Activated CD8-positive, alpha-beta memory T cell treated with anti-CD3 and anti-CD28 coated beads, Interleukin-2, amount 50 U/mL, for 24 hours (primary cell): ENCODE results near the gene TNKS2.
"Not testable (repeated sequence)": the region's sequence is repeated elsewhere in the genome, so short reads cannot be mapped to it uniquely, and the experiment has no call there.

Experiments used
- DNase-seq: peaks from one replicate; pipeline ENCODE4 v3.0.0-alpha.2; 2020; ENCODE audit errors: extremely low read depth

The TNKS2 gene

GRCh38 chr10:91865562-91866081 is 67.4 kb downstream of the TNKS2 start:
- DNase-seq = no peak

- no peak for DNase-seq
Measured at GRCh38 chr10:91875156-91875555, 76.9 kb downstream of the TNKS2 start.

- no peak for DNase-seq
Measured at GRCh38 chr10:91875779-91876178, 77.6 kb downstream of the TNKS2 start.

GRCh38 chr10:91879515-91880170 is 81.4 kb downstream of the TNKS2 start:
- no peak for DNase-seq

GRCh38 chr10:91880310-91880709 is 82.1 kb downstream of the TNKS2 start:
- DNase-seq = no peak

- no peak for DNase-seq
Measured at GRCh38 chr10:91883549-91884444, 85.6 kb downstream of the TNKS2 start.

GRCh38 chr10:91884536-91884935 is 86.3 kb downstream of the TNKS2 start:
- DNase-seq = no peak

GRCh38 chr10:91885362-91886079 is 87.3 kb downstream of the TNKS2 start:
- DNase-seq = no peak

- no peak for DNase-seq
Measured at GRCh38 chr10:91886954-91887271, 88.7 kb downstream of the TNKS2 start.

- DNase-seq = no peak
Measured at GRCh38 chr10:91887272-91888076, 89.2 kb downstream of the TNKS2 start.

- no peak for DNase-seq
Measured at GRCh38 chr10:91891125-91892001, 93.1 kb downstream of the TNKS2 start.

- DNase-seq = no peak
Measured at GRCh38 chr10:91893051-91893450, 94.8 kb downstream of the TNKS2 start.

GRCh38 chr10:91894261-91894685 is 96.0 kb downstream of the TNKS2 start:
- not testable (repeated sequence) for DNase-seq

- no peak for DNase-seq
Measured at GRCh38 chr10:91896212-91896756, 98.1 kb downstream of the TNKS2 start.

GRCh38 chr10:91897421-91897820 is 99.2 kb downstream of the TNKS2 start:
- no peak for DNase-seq

- peak; percentile 39 for DNase-seq
Measured at GRCh38 chr10:91901784-91902677, 103.8 kb downstream of the TNKS2 start.

- DNase-seq = no peak
Measured at GRCh38 chr10:91907033-91907594, 108.9 kb downstream of the TNKS2 start.

- DNase-seq = no peak
Measured at GRCh38 chr10:91907914-91908336, 109.7 kb downstream of the TNKS2 start.
